HepG2 (cell line): ENCODE results near the gene MRPL42. TPM values are rescaled to one million over a fixed set of nuclear protein-coding genes. Genes with fewer than 3 reads are reported as not detected.

Experiments
- CBX2 ChIP-seq, 2 experiments: fragments of 200-600 bp in 1 of 2; sonication (generic); formaldehyde crosslinking in 1 of 2; IDR thresholded peaks; 2 replicates each; pipeline versions ENCODE4 v1.7.0 to v1.8.1; 2018 to 2022; ENCODE audit warnings: low read depth in 2 of 2, low read length in 1 of 2, mild to moderate bottlenecking in 1 of 2, missing genetic modification reagents in 1 of 2
- CREB1 ChIP-seq, 2 experiments: fragments of 450-650 bp in 1 of 2; IDR thresholded peaks; 2 replicates each; pipeline ENCODE4 v1.6.1; 2016 to 2017; ENCODE audit warnings: control low read depth in 1 of 2, mild to moderate bottlenecking in 1 of 2, missing compliant biosample characterization in 1 of 2, missing genetic modification characterization in 1 of 2
- ISL2 ChIP-seq: sonication (generic); formaldehyde crosslinking; IDR thresholded peaks from 2 replicates; pipeline ENCODE4 v1.5.0; 2020; ENCODE audit warnings: missing genetic modification reagents
- ZBTB38 ChIP-seq: sonication (generic); formaldehyde crosslinking; IDR thresholded peaks from 2 replicates; pipeline ENCODE4 v1.5.1; 2020; ENCODE audit warnings: mild to moderate bottlenecking, missing genetic modification reagents
- ZBTB40 ChIP-seq, 2 experiments: fragments of 450-650 bp in 1 of 2; sonication (generic) in 1 of 2; formaldehyde crosslinking in 1 of 2; IDR thresholded peaks; 2 replicates each; pipeline versions ENCODE4 v1.6.1 to v1.8.0; 2016 to 2022; ENCODE audit warnings: antibody characterized with exemption in 1 of 2, mild to moderate bottlenecking in 1 of 2, missing genetic modification reagents in 1 of 2
- ZFP1 ChIP-seq: IDR thresholded peaks from 2 replicates; pipeline ENCODE4 v1.6.1; 2016
- ZNF18 ChIP-seq: sonication (generic); formaldehyde crosslinking; IDR thresholded peaks from 2 replicates; pipeline ENCODE4 v1.8.0; 2022; ENCODE audit warnings: mild to moderate bottlenecking, missing genetic modification reagents; ENCODE audit not compliant: insufficient replicate concordance
- ZNF275 ChIP-seq: sonication (generic); formaldehyde crosslinking; IDR thresholded peaks from 2 replicates; pipeline ENCODE4 v1.8.0; 2022; ENCODE audit warnings: missing genetic modification reagents, mild to moderate bottlenecking, inconsistent platforms, borderline replicate concordance
- ZNF790 ChIP-seq: sonication (generic); formaldehyde crosslinking; IDR thresholded peaks from 2 replicates; pipeline ENCODE4 v1.8.0; 2022; ENCODE audit warnings: missing genetic modification reagents, mild to moderate bottlenecking, borderline replicate concordance
- ZNF850 ChIP-seq: sonication (generic); formaldehyde crosslinking; conservative IDR thresholded peaks from 2 replicates; pipeline ENCODE4 v1.9.0; 2021; ENCODE audit warnings: mild to moderate bottlenecking, missing genetic modification reagents
- polyA plus RNA-seq, 8 experiments: library from polyadenylated mRNA; depleted of rRNA in 3 of 8; stranded (reverse) in 7 of 8; unstranded in 1 of 8; fragments of >200 nt; fragmentation: Illumina TruSeq in 4 of 8; extraction: Trizol in 4 of 8; gene quantifications; 2 replicates each; pipeline versions ENCODE4 v1.2.1 to v1.2.3, GENCODE V29; 2011 to 2016; ENCODE audit warnings: low read depth in 4 of 8, missing spikeins in 1 of 8, mixed read lengths in 1 of 8; ENCODE audit not compliant: insufficient read depth in 1 of 8
- total RNA-seq, 5 experiments: library from RNA; depleted of rRNA; stranded (reverse); fragments of >200 nt; fragmentation: Illumina TruSeq; extraction: Trizol; gene quantifications; 2 replicates each; pipeline ENCODE4 v1.2.3, GENCODE V29; 2016; ENCODE audit warnings: low read depth in 1 of 5
- TF ChIP-seq, protein P1 (sequence below): sonication (generic); formaldehyde crosslinking; IDR thresholded peaks from 2 replicates; pipeline ENCODE4 v1.4.0; 2020; ENCODE audit warnings: missing genetic modification reagents, mild to moderate bottlenecking, borderline replicate concordance

MRPL42 gene
- total and polyA plus RNA-seq, 2 of the 13 experiments (the other 11 are each of a cell fraction or from before 2014, with no cell fraction given) = 93.3 to 148 TPM

DNA sequence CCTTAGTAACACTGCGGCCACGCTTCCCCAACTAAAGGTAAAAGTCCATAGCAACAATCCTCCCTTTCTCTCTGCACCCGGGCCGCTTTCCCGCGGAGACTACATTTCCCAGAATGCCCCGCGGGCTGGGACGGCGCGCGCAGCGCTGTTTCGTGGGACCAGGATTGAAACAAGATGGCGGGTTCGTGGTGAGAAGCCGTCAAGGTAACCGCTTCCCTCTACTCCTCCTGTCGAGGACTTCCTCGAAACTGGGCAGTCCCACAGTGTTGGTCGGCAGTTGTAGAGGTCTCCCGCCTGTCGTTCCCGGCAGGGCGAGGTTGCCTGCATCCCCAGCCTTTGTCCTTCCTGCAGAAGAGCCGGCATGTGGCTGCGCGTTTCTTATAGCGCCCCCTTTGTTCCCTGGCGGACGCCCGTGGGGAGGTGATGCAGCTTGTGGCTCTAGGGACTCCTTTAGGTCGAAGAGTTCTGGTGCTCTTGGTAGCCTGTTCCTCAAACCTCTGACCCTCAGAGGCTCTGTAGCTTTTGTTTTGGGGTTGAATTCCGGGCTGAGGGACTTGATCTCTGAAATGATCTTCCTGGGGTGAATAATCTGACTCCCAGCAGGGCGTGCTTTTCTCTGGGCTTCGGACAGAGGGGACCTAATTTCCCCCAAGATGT is at the start of gene MRPL42 (continued):
- TF ChIP-seq ZBTB40 (IDR thresholded peaks at IDR 0.05) (no peak), ZBTB40 (CRISPR knock-in tag; IDR thresholded peaks at IDR 0.05) (peak; percentile 81), ZNF18 (CRISPR knock-in tag) (peak; percentile 59), ZNF850 (no peak), ZNF790 (CRISPR knock-in tag) (no peak), CREB1 (IDR thresholded peaks at IDR 0.05) (no peak), CREB1 (CRISPR knock-in tag; IDR thresholded peaks at IDR 0.05) (peak; percentile 67), ZNF275 (CRISPR knock-in tag) (0 out of 2 replicates have a peak, but pooled peaks have one; percentile 52), ZFP1 (CRISPR knock-in tag) (0 out of 2 replicates have a peak, but pooled peaks have one; percentile 47), ZBTB38 (CRISPR knock-in tag) (peak; percentile 37; the same call in 1 of the 2 replicates), ISL2 (CRISPR knock-in tag) (no peak), CBX2 (IDR thresholded peaks at IDR 0.05; ENCODE audit: low read depth, low read length) (no peak), CBX2 (CRISPR knock-in tag; IDR thresholded peaks at IDR 0.05; ENCODE audit: low read depth) (no peak)
- TF ChIP-seq, protein P1, sequence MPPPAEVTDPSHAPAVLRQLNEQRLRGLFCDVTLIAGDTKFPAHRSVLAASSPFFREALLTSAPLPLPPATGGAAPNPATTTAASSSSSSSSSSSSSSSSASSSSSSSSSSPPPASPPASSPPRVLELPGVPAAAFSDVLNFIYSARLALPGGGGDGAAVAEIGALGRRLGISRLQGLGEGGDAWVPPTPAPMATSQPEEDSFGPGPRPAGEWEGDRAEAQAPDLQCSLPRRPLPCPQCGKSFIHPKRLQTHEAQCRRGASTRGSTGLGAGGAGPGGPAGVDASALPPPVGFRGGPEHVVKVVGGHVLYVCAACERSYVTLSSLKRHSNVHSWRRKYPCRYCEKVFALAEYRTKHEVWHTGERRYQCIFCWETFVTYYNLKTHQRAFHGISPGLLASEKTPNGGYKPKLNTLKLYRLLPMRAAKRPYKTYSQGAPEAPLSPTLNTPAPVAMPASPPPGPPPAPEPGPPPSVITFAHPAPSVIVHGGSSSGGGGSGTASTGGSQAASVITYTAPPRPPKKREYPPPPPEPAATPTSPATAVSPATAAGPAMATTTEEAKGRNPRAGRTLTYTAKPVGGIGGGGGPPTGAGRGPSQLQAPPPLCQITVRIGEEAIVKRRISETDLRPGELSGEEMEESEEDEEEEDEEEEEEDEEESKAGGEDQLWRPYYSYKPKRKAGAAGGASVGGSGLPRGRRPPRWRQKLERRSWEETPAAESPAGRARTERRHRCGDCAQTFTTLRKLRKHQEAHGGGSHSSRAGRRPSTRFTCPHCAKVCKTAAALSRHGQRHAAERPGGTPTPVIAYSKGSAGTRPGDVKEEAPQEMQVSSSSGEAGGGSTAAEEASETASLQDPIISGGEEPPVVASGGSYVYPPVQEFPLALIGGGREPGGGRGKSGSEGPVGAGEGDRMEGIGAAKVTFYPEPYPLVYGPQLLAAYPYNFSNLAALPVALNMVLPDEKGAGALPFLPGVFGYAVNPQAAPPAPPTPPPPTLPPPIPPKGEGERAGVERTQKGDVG = no peak
